Measurements from ENCODE around the gene CHST7.

CHST7 gene

GRCh38 chrX:46595084-46595483, 21.5 kb downstream of the CHST7 start:
- no peak for DNase-seq (ENCODE audit: low read depth in 1 of 2, low spot score in 1 of 2)
- Histone ChIP-seq H3K27ac (replicated peaks) (no peak overlapping the region), H3K27me3 (ENCODE audit: insufficient read depth, poor library complexity, severe bottlenecking) (no peaks in the 10 kb centered on the region), H3K4me3 (replicated peaks; ENCODE audit: insufficient read depth, low read length) (no peak overlapping the region)
- TF ChIP-seq REST (IDR thresholded peaks at IDR 0.05; ENCODE audit: insufficient replicate concordance, low read depth) (no peak), GABPA (IDR thresholded peaks at IDR 0.05; ENCODE audit: low read depth) (no peak), POLR2AphosphoS5 (IDR thresholded peaks at IDR 0.05; ENCODE audit: low read depth) (no peak), SPI1 (IDR thresholded peaks at IDR 0.05; ENCODE audit: borderline replicate concordance, low read depth) (no peak), CTCF (IDR thresholded peaks at IDR 0.05; ENCODE audit: insufficient read depth, low read length) (no peak)

- no peak overlapping the region for H3K27ac ChIP-seq (replicated peaks)
- DNase-seq (ENCODE audit: low read depth in 1 of 2, low spot score in 1 of 2) = no peak
- no peak for TF ChIP-seq SPI1 (IDR thresholded peaks at IDR 0.05; ENCODE audit: borderline replicate concordance, low read depth)
- TF ChIP-seq GABPA (IDR thresholded peaks at IDR 0.05; ENCODE audit: low read depth) = no peak
- no peak for TF ChIP-seq POLR2AphosphoS5 (IDR thresholded peaks at IDR 0.05; ENCODE audit: low read depth)
- no peak for TF ChIP-seq CTCF (IDR thresholded peaks at IDR 0.05; ENCODE audit: insufficient read depth, low read length)
- TF ChIP-seq REST (IDR thresholded peaks at IDR 0.05; ENCODE audit: insufficient replicate concordance, low read depth) = no peak
- no peak overlapping the region for H3K4me3 ChIP-seq (replicated peaks; ENCODE audit: insufficient read depth, low read length)
- H3K27me3 ChIP-seq (ENCODE audit: insufficient read depth, poor library complexity, severe bottlenecking) = no peaks in the 10 kb centered on the region
These were observed 23.6 kb downstream of the CHST7 start for GRCh38 chrX:46597208-46597607.

GRCh38 chrX:46597771-46598170, 24.2 kb downstream of the CHST7 start:
- no peak for TF ChIP-seq SPI1 (IDR thresholded peaks at IDR 0.05; ENCODE audit: borderline replicate concordance, low read depth)
- no peak for TF ChIP-seq CTCF (IDR thresholded peaks at IDR 0.05; ENCODE audit: insufficient read depth, low read length)
- no peak for TF ChIP-seq GABPA (IDR thresholded peaks at IDR 0.05; ENCODE audit: low read depth)
- TF ChIP-seq REST (IDR thresholded peaks at IDR 0.05; ENCODE audit: insufficient replicate concordance, low read depth) = no peak
- TF ChIP-seq POLR2AphosphoS5 (IDR thresholded peaks at IDR 0.05; ENCODE audit: low read depth) = no peak
- Histone ChIP-seq H3K27me3 (ENCODE audit: insufficient read depth, poor library complexity, severe bottlenecking) (no peaks in the 10 kb centered on the region), H3K27ac (replicated peaks) (no peak overlapping the region), H3K4me3 (replicated peaks; ENCODE audit: insufficient read depth, low read length) (no peak overlapping the region)
- DNase-seq (ENCODE audit: low read depth in 1 of 2, low spot score in 1 of 2) = no peak

Measured in HL-60 (cell line).